Skeletal muscle satellite cell (primary cell): ENCODE measurements around the gene DLX6.

Source experiments
- H3K27me3 ChIP-seq: 2 replicates; pipeline ENCODE4 v1.7.0; 2013; ENCODE audit warnings: low read length; ENCODE audit not compliant: control insufficient read depth, insufficient read depth
- H3K36me3 ChIP-seq: 2 replicates; pipeline ENCODE4 v1.7.0; 2013; ENCODE audit warnings: mild to moderate bottlenecking, control low read depth, low read length; ENCODE audit not compliant: insufficient read depth
- H3K4me1 ChIP-seq: 2 replicates; pipeline ENCODE4 v1.7.0; 2013; ENCODE audit warnings: low read length; ENCODE audit not compliant: control insufficient read depth, insufficient read depth
- H3K4me2 ChIP-seq: 2 replicates; pipeline ENCODE4 v1.7.0; 2013; ENCODE audit warnings: mild to moderate bottlenecking, low read length
- H3K4me3 ChIP-seq: 2 replicates; pipeline ENCODE4 v1.7.0; 2013; ENCODE audit warnings: low read length
- H3K9ac ChIP-seq: 2 replicates; pipeline ENCODE4 v1.7.0; 2013; ENCODE audit warnings: mild to moderate bottlenecking, low read depth, low read length, moderate library complexity
- H3K9me3 ChIP-seq: replicated peaks from 2 replicates; pipeline ENCODE4 v1.7.0; 2013; ENCODE audit warnings: mild to moderate bottlenecking, control low read depth, low read length

The DLX6 gene

DNA sequence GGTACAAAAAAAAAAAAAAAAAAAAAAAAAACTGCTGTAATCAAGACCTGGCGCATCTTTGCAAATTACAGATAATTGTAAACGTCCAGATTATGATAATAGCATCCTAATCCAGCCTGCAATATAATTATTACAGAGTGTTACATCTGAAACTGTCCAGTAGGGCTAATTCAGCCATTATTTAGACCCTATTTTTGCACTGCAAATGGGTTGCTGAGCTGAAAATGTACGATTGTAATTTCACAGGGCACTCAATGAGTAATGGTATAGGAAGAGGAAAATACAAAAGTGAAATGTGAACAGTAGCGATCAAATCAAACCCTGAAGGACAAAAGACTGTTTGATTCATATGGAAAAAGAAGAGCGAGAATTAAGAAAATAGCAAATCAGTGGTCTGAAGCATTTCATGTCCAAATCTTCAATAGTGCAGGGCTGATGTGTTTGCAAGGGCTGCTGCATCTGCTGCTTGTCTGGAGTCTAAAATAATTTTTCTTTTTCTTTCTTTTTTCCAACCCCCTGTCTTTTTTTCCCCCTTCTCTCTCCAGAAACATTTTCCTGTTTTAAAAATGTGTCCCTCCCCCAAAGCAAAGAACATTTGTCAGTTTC, 8.9 kb downstream of the DLX6 start:
- H3K4me1 ChIP-seq: peaks cover 4% of the 10 kb centered on the region
- H3K4me2 ChIP-seq: no peak overlapping the region
- H3K36me3 ChIP-seq: no peaks in the 10 kb centered on the region
- H3K9ac ChIP-seq: no peak overlapping the region
- H3K4me3 ChIP-seq: no peak overlapping the region
- H3K9me3 ChIP-seq: no peaks in the 10 kb centered on the region
- H3K27me3 ChIP-seq: peaks cover 95% of the 10 kb centered on the region

DNA sequence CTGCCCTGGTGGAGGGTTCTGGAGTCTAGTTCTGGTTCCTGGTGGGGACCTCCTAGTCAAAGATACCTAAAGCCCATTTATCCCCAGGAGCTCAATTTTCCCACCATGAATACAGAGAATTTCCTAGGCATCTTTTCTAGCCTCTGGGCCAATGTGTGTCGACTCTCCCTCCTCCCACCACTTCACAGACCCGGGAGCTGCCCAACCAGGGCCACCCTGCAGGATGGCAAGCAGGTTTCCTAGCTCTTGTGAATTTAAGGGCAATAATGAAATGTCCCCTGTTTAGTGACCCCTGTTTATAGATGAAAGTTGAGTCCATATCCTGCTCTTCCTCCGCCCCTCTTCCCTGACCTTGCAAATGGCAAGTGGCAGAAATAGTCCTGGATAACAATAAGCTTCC, 9.9 kb downstream of the DLX6 start:
- no peak overlapping the region for H3K9ac ChIP-seq
- H3K4me1 ChIP-seq: peaks cover 4% of the 10 kb centered on the region
- H3K36me3 ChIP-seq: no peaks in the 10 kb centered on the region
- no peaks in the 10 kb centered on the region for H3K9me3 ChIP-seq
- no peak overlapping the region for H3K4me2 ChIP-seq
- H3K27me3 ChIP-seq: peaks cover 95% of the 10 kb centered on the region
- H3K4me3 ChIP-seq: no peak overlapping the region

DNA sequence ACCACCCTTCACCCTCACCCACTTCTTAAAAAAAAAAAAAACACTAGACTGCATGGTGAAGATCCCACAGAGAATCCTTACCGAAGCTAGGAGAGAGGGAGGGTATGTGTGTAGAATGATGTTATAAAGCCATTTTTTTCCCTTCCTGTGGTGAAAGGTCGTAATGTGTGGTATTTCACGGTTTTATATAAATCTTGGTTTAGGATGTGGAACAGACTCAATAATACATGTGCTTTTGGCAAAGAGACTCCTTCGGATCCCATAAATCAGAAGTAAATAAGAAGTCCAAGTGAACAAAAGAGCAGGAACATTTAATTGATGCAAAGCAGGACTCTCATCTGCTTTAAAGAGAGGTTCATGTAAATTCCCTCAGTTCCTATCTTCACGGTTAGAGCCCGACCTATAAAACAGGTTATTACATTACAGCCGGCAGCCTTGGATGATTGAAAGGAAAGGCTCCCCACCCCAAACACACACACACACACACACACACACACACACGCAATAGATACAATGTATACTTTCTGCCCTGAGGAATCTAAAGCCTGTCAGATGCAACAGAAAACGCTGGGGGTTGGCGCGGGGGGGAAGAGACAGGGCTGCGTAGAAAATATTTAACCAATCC, 10.5 kb downstream of the DLX6 start:
- Histone ChIP-seq H3K36me3 (no peaks in the 10 kb centered on the region), H3K4me1 (peaks cover 4% of the 10 kb centered on the region), H3K4me3 (no peak overlapping the region), H3K4me2 (no peak overlapping the region), H3K9ac (no peak overlapping the region), H3K27me3 (peaks cover 97% of the 10 kb centered on the region), H3K9me3 (no peaks in the 10 kb centered on the region)

DNA sequence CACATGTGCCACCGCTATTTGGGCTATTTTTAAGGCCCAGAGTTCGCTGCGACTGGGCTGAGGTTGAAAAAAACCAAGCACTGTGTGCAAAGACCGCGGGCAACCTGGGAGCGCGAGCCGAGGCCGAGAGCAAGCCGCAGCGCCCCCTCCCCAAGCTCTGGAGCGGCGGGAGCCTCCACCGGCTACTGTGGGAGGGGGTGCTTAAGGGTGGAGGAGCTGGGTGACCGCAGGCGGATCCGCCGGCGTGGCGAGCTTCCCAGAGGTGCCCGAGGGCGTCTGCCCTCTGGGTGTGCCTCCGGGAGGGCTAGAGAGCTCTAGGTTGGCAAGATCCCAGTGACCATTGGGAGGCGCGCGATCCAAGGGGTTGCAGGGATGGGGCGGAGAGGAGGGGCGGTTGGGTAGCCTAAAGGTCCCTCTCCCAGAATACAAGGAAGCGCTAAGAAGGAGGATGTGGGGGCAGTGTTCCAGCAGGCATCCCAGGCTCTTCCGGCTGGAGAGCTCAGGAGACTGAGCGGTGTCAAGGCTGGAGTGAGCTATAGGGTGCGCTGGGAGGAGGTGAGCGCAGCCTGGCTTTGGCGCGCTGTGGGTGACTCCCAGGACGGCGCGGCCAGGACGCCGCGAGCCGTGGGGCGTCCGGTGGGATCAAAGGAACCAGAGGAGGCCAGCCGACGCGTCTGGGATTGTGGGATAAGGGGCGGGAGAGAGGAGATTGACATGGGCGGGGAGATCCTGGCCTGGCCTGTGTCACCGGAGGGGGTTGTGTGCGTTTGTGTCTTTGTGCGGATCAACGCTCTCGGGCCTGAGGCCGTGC, 11.2 kb downstream of the DLX6 start:
- H3K4me1 ChIP-seq: peaks cover 4% of the 10 kb centered on the region
- H3K4me2 ChIP-seq: peak overlapping the region; percentile 39
- H3K4me3 ChIP-seq: no peak overlapping the region
- no peaks in the 10 kb centered on the region for H3K36me3 ChIP-seq
- H3K27me3 ChIP-seq: peaks cover 97% of the 10 kb centered on the region
- H3K9me3 ChIP-seq: no peaks in the 10 kb centered on the region
- H3K9ac ChIP-seq: no peak overlapping the region

DNA sequence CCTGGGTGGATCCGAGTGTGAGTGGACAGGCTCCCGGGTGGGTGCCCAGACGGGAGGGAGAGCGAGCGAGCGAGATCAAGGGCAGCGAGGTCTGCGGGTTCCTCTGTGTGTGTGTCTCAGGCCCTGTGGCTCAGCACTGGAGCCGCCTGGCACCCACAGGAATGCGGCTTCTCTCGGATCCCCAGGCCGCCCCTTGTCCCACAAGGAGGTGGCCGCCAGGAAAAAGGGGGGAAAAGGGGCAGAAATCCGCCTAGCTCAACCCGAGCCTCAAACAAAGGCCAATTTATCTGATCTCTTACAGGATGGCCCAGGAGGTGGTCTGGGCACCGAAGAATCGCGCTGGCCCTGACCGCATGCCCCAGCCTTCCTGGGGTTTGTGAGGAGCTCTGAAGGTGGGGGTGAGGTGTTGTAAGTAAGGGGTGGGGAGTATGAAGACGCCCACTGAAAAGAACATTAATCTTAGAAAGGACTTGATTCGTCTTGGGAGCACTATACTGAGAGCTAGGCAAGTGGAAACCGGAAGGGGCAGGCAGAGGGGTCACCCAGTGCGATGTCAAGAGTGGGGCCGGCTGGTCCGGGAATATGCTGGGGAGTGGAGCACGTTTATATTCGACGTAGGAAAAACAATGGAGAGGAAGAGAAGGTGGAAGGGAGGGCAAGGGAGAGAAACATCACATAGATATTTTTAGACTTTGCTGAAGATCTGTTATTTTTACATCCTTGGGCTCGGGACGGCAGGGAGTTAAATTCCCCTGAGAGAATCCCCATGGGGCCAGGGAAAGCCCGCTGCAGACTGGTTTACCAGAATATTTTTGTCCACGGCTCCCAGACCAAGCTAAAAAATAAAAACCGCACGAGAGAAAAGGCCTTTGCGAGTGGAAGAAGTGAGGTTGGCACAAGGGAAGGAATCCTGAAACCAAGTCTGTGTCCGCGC, 12.1 kb downstream of the DLX6 start:
- H3K4me1 ChIP-seq: peaks cover 4% of the 10 kb centered on the region

DNA sequence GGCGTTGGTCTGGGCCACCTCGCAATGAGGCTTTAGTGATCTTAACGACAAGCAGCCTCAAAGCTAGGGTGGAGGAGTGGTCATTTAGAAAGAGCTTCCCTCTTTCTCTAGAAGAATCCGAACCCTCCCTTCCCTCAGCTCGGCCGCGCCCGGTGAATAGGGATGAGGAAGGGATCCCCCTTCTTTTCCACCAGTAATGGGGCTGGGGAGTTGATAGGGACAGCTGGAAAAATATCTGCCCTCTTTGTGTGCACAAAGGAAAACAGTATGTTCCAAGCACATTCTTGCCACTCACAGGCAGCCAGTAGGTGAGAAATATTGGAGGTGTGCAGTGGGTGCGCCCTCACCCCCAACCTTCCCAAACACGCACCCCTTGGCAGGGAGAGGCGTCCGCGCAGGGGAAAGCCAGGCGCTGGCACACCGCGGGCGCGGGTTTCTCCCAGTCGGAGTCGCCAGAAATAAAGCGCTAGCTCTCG, 12.8 kb downstream of the DLX6 start:
- Histone ChIP-seq H3K27me3 (peaks cover 97% of the 10 kb centered on the region), H3K9me3 (no peaks in the 10 kb centered on the region), H3K4me1 (peaks cover 4% of the 10 kb centered on the region), H3K36me3 (no peaks in the 10 kb centered on the region), H3K4me2 (no peak overlapping the region), H3K9ac (no peak overlapping the region), H3K4me3 (no peak overlapping the region)

More for the DNA sequence above, 12.1 kb downstream of the DLX6 start:
- Histone ChIP-seq H3K4me3 (no peak overlapping the region), H3K27me3 (peaks cover 96% of the 10 kb centered on the region), H3K4me2 (peak overlapping the region; percentile 39), H3K9me3 (no peaks in the 10 kb centered on the region), H3K9ac (no peak overlapping the region), H3K36me3 (no peaks in the 10 kb centered on the region)

DNA sequence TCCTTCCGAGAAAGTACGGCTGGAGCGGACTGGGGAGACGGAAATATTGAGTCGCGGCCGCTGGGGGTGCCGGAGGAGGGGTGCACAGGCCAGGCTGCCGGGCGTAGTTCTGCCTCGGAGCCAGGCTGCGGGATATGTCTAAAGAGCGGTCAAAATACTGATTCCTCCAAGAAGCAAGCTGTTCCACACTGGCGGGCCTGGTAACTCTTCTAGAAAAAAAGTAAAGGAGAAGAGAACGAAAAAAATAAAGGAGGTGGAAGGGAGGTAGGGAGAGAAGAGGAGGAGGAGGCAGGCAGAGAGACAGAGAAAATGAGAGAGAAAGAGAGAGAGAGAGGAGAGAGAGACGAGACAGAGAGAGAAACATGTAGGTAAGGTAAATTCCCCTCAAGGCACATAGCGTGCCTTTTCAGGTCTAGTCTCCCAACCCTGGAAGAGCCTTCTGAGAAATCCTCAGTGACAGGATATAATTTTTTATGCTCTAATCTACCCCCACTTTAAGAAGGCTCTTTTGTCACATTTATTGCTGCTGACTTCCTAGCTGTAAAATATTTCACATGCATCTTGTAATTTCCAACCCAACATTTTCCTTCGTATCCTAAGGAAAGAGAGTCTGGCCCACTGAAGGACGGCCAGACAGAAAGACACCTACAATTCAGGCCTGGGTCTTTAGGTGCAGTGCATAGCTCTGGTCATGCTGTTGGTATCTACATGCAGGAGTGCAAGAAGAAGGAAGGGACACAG, 13.6 kb downstream of the DLX6 start:
- Histone ChIP-seq H3K9ac (no peak overlapping the region), H3K4me3 (no peak overlapping the region), H3K36me3 (no peaks in the 10 kb centered on the region), H3K27me3 (peaks cover 97% of the 10 kb centered on the region), H3K4me1 (peaks cover 4% of the 10 kb centered on the region), H3K4me2 (no peak overlapping the region), H3K9me3 (no peaks in the 10 kb centered on the region)

DNA sequence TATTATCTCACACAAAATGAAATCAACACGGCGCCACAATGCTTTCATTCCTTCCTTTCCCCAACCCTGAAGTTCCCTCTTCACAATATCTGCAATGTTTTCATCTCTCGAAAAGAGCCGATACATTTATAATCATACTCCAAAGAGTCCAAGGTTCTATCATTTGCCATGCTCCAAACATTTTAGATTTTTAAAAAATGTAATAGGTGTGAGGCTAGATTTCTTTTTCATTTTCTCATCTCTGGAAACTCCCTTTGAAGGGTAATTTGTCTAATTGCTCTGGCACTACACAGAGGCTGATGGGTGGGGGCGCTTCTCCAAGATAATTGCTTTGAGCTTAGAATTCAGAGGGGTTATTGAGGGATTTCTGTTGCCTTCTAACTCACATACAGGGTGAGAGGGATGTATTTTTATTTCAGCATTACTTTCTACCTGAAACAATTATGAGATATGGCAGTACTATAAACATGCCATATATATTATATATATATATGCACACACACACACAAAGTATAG, 14.4 kb downstream of the DLX6 start:
- Histone ChIP-seq H3K4me3 (no peak overlapping the region), H3K4me2 (no peak overlapping the region), H3K4me1 (peaks cover 4% of the 10 kb centered on the region), H3K9me3 (no peaks in the 10 kb centered on the region), H3K27me3 (peaks cover 97% of the 10 kb centered on the region), H3K36me3 (no peaks in the 10 kb centered on the region), H3K9ac (no peak overlapping the region)

DNA sequence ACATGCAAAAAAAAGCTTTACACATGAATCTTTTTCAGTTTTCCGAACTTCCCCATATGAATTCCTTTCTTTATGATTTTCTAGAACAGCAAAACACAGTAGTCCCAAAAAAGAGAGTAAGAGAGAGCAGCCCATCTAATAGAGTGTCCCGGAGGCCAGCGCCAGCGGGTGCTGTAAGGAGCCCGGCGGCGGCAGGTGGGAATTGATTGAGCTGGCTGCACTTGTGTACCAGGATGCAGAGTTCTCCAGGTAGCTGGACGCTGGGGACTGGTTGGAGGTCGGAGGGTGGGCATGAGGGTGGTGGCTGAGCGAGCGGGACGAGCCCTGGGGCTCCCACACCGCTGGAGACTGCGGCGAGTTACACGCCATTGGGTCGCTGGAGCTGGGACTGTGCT, 15.2 kb downstream of the DLX6 start:
- Histone ChIP-seq H3K4me1 (peaks cover 4% of the 10 kb centered on the region), H3K9me3 (no peaks in the 10 kb centered on the region), H3K4me2 (no peak overlapping the region), H3K4me3 (no peak overlapping the region), H3K27me3 (peaks cover 97% of the 10 kb centered on the region), H3K36me3 (no peaks in the 10 kb centered on the region), H3K9ac (no peak overlapping the region)

DNA sequence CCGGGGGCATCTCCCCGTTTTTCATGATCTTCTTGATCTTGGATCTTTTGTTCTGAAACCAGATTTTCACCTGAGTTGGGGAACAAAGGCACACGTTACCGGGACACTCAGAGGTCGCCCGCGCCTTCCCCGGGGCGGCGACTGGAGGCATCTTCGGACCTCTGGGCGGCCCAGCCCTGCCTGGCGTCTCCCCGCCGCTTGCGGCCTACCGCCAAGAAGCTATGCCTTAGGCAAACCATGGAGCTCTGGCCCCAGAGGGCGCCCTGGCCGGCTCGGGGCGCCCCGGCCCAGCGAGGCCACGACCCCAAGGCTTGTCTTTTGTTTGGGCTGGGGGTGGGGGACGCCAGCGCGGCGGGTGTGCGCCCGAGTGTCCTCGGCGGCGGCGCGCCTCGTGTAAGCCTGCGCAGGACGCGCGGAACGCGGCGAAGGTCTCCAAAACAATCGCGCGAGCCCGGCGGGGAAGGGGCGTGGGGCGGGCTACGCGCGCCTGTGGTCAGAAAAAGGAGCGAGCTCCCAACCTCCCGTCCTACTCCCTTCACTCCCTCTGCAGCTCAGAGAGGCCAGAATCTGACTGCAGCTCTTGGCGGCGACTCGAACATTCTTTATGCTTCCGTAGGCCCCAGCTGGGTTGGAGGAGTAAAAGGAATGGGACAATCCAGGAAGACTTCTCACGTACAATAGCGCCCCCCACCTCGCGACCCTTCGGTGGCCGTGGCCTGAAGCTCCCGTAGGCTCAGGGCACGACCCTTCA, 15.8 kb downstream of the DLX6 start:
- Histone ChIP-seq H3K4me2 (peak overlapping the region; percentile 15), H3K27me3 (peaks cover 97% of the 10 kb centered on the region), H3K9me3 (no peaks in the 10 kb centered on the region), H3K9ac (no peak overlapping the region), H3K4me1 (peaks cover 4% of the 10 kb centered on the region), H3K36me3 (no peaks in the 10 kb centered on the region), H3K4me3 (no peak overlapping the region)
